Superior temporal gyrus (tissue), 1 donor: ENCODE measurements around the gene PPP1R1A.

ENCODE experiments used
- DNase-seq: peaks from one replicate; pipeline ENCODE4 v3.0.0-alpha.2; 2016; ENCODE audit errors: extremely low spot score

Gene PPP1R1A

DNA sequence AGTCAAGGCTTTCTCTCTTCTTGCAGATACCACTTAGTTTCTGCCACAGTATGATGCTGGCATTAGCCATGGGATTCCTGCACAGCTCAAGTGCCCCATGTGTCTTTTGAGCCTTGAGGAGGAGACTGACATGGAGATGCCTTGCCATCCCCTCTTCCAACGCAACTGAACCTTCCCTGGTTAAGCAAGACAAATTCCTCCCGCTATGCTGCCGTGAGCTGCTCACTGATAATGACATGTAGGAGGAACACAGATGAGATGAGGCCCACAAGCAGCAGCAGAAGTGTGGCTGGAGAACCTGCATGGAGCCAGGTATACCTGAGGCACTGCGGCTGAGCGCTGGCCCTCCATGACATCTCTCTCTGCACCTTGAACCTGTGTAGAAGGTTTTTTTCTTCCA lies 15.4 kb upstream of the PPP1R1A start:
- no peak for DNase-seq

DNA sequence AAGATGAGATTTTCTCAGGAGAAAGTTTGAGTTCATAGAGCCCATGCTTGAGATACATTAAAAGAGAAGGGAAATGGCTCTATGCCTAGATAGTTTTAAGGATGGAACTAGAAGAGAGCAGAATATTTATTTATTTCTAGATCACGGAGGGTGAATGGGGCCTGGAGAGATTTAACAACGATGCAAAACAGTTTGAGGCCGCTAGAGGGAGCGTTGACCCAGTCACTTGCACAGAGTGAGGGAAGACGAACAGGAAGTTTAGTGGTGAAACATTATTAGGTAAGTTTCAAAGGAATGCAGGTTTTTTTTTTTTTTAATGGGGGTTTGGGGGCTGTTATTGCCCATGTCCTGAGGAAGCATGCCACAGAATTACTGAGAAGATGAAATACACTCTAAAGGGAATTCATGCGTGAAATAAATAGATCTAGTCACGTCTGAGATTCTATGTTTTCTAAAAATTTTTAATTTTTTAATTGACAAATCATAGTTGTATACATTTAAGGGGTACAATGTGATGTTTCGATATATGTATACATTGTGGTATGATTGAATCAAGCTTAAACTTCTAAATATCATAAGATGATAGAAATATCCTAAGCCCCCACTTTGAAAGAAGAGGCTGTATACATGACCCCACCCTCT lies 14.8 kb upstream of the PPP1R1A start:
- DNase-seq, result peak; percentile 86

DNA sequence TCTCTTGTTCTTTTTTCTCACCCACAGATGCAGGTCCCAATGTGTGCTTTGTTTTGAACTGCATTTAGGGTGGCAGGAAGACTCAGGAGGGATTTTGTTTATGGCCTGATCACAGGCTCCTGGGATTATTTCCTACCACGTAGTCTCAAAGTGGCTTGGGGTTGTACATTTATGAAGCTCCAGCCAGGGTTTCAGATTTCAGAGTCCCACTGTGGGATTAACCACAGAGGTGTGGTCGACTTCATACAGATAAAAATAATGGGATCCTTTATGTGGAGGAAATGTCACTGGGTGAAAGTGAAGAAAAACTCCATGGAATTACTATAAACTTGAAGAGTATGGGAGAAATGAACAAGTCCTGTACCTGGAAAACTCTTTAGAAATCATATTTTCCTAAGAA lies 14.2 kb upstream of the PPP1R1A start:
- DNase-seq, result no peak

DNA sequence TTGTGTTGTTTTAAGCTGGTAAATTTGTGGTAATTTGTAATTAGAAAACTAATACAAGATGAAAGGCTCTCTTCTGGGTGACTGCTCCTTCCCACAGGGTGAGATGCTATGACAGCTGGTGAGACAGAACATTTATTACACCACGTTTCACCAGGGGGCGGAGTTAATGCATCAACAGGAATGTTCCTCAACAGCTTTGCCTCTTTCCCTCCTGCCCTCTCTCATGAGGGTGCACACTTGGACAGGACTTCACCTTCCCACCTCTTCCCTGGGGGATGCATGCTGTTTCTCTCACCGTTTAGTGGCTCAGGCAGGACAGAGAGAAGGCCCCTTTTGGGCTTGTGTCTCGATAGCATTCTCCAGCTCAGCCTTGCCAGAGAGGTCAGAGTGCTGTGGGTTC lies 13.4 kb upstream of the PPP1R1A start:
- DNase-seq, result no peak

DNA sequence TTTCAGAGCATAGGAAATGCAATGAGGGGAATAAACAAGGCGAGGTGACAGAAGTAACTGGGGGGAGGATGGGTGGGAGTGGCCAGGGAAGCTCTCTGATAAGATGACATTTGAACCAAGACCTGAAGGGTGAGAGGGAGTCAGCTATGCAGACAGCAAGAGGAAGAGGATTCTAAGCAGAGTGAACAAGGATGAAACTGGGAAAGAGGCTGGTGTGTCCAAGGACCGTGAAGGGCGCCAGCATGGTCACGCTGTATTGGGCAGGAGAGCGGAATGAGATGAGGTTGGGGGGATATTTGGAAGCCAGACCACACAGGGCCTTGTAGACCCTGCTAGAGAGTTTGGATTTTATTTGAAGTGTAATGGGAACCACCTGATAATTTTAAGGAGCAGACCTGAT lies 10.5 kb upstream of the PPP1R1A start:
- no peak for DNase-seq

DNA sequence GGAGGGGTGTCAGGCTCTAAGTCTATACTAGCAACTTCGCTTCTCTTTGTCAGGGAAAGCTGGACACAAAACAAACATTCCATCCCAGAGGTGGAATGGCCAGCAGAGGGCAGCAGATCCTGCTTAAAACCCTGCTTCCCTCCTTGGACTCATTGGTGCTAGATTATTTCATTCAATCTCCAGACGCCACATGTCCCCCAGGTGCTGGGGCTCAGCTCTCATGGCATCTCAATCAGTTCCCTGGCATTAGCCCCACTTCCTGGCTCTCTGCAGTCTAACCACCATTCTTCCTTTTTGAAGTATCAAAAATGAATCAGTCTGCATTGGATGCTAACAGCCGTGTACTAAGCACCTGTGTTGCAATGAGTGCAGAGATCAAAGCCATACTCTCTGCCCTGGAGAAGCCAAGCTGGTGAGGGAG lies 8.1 kb upstream of the PPP1R1A start:
- DNase-seq, result peak; percentile 87

DNA sequence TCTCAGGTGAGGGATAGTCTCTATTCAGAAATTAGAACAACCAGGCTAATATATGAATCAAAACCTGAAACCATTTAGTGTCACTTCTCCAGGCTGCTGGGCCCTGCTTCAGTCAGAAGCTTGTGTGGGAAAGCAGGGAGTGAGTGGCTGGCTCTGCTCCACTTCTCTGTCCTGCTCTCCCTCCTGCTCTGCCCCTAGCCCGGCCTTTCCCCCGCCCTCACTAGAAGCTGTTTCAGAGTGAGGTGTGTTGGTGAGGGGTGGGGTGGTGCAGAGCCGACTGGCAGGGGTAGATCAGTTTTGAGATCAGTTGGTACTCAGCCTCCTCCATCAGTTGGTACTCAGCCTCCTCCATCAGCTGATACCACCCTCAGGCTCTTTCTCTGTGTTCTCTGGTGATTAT lies 7.0 kb upstream of the PPP1R1A start:
- no peak for DNase-seq

DNA sequence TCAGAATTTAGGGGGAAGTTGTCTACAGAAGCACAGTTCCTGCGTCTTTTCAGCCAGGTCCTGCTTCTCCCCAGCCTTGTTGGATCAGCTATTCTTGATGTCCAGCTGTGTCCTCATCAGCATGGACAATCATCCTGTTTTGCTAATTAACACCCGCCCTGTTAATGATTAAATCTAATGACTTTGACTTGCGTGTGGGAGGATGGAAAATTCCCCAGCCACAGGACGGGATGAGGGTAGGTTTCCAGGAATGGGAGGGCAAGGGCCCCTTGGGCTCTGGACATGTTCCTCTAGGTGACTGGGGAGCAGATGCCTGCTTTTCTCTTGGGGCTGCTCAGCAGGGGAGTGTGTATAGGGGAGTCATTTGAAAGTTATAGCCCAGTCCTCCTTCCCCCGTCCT lies 5.3 kb upstream of the PPP1R1A start:
- DNase-seq, result no peak

DNA sequence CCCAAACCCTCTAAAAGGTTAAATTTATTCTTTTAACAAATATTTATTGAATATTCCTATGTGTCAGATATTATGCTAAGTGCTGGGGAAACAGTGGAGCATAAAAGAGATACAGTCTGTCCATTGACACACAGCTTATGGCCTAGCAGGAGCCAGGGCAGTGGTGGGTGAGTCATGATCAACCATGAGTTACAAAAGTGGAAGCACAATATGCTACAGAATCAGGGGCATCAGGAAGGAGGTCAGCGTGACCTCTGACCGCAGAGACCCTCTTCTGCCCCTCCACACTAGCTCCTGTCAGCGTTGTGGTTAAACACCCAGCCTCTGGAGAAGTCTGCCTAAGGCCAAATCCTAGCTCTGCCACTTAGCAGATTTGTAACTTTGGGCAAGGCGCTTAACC lies 4.7 kb upstream of the PPP1R1A start:
- DNase-seq, result no peak

DNA sequence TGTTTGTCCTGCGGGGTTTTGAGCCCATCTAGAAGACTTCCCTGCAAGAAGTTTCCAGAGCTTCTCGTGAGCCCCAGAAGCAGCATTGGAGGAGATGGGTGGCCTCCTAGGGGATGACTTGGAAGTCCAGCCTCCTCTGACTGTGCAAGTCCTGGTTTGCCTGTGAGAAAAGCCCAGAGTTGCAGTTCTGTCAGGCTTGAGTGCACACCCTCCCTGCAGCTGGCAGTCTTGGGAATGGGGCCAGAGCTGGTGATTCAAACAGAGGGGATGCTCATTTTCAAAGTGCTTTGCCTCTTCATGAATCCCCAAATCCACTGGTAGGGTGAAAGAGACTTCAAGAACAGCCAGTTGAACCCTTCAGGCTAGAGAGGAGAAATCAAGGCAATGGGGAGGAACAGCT lies 3.9 kb upstream of the PPP1R1A start:
- DNase-seq, result no peak

DNA sequence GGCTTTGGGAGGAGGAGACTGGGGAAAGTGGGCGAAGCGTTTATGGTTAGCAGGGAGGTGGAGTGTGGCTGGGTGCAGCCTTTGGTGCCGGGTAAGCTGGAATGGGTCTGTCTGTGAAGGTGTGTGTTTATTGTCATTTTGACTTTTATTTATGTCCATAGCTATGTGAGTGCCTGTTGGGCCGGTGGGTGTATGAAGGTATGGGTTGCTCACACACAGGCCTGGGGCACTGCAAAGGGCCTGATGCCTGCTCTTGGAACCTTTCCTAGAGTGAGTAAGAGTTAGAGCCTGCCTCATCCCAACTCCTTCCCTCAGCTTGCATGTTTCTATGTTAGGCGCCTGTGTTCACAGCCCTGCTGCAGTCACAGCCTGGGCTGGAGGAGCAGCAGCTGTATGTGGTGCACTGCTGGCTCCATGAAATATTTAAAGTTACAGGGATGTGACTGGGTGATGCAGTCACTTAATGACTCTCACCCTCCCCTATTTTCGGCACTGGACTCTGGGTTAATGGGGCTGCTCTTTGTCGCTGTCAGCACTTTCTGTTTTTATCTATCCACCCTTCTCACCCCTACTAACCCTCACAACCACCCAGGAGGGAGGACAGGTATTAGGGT lies 2.6 kb upstream of the PPP1R1A start:
- peak; percentile 38 for DNase-seq

DNA sequence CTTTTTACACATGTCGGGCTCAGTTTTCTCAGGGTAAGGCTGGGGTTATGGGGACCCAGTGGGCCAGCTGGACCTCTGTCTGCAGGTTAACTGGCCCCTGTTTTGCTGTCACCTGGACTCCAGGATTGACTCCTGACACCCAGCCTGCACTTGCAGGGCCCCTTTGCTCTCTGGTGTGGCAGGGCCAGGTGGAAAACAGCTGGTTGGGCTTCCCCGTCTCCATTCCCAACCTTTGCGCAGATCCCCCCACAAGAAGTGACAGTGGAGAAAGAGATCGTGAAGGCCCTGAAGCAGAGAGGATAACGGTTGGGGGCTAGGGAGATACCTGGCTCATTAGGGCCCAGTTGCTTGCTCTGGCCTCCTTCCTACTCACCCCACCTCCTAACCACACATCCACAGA lies 1.5 kb upstream of the PPP1R1A start:
- no peak for DNase-seq

DNA sequence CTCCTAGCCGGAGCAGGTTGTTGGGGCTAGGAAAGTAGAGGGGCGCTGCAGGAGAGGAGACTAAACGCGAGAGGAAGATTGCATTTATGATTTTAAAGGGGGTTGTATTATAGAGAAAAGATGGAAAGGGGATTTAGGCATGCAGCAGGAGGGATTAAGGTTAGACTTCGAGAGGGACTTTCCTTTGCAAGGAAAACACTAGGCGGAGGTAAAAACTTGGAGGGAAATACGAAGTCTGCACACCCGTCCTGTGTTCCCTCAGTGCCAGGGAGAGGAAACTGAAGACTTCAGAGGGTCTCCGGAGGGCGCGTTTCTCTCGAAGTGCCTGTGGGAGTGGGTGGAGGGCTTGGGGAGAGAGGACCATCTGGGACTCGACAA lies 420 bp upstream of the PPP1R1A start:
- DNase-seq, result no peak

DNA sequence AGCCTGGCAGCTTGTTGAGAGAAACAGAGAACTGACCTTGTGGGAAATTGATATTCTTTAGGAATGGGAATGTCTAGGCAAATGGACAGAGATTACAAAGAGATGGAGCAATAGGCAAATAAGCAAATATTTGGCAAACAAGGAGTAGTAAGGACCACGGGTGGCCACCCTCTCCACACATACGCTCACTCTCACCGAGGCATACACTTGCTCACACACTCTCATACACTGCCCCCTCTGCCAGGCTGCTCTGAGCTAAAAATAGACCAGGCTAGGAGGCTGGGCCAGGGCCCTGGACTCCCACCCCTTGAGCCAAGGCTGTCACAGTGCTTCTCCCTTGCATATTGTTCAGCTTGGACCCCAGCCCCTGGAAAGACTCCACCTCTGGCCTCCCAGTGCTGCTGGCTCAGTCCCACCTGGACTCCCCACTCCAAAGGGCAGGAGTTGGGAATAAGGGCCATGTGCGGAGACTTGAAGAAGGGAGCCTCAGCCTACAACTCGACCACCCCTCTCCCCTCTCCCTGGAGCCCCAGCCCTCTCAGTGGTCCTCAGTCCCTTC lies 1.1 kb downstream of the PPP1R1A start:
- no peak for DNase-seq

DNA sequence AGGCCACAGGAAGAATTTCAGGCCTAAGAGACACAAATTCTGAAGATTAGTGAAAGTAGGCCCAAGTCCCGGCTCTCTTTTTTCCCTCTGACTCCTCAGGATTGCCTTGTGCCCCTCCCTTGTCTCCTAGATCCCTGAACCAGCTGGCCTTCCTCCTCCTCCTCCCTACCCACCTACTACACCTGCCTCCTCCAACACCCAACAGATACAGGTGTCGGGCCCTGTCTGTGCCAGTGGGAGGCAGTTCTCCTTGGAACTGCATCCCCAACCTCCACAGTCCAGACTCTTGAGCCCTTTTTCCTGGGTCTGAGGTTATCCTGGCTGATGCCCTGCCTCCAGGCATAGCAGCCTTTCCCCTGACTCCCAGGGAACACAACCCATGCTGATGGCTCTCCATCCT lies 1.8 kb downstream of the PPP1R1A start:
- no peak for DNase-seq

DNA sequence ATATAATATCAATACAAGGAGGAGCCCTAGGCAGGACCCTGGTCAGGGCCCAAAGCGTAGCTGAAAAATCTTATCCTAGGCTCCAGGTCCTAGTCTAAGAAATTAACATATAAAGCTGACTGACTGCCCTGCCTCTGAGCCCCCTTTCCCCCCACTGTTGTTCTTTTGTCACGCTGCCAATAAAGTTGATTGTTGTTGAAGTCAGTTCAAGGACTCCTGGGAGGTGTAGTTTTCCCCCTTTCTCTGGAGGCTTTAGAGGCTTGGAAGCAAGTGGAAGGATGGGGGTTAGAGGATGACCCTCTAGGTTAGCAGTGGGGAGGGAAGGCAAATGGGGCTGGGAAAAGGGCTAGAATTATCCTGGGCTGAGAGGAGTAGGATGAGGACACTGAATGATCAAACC lies 3.2 kb downstream of the PPP1R1A start:
- DNase-seq, result no peak

DNA sequence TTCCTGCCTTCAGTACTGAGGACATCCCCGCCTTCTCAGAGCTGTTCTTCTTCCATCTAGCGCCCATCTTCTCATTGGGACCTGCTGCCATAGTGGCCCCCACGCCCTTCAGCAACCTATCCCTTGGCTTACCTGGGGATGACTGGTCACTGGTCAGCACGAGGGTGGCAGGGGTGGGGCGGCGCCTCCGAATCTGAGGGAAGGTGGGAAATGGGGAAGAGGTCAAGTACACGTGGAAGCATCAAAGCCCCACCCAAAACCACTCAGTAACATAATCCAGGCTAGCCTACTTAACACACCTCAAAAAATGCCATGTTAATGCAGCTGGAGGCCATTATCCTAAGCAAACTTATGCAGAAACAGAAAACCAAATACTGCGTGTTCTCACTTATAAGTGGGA lies 4.3 kb downstream of the PPP1R1A start:
- DNase-seq, result no peak

DNA sequence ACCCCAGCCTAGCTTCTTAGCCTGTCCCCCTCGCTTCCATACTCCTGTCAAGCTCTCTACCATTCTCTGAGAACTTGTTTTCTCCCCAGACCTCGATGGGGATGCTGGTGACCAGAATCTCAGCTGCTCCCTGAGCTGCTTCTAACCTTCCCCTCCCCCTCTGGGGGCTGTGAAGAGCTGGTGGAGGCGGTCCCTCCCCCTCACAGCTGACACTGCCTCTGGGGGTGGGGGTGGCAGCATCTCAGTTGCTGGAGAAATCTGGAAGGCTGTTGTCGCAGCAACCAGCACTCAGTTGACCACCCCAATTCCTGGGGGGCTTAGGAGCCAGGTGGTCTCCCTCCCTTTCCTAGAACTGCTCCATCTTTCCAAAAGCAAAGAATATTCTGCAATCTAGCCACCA lies 4.7 kb downstream of the PPP1R1A start:
- no peak for DNase-seq

DNA sequence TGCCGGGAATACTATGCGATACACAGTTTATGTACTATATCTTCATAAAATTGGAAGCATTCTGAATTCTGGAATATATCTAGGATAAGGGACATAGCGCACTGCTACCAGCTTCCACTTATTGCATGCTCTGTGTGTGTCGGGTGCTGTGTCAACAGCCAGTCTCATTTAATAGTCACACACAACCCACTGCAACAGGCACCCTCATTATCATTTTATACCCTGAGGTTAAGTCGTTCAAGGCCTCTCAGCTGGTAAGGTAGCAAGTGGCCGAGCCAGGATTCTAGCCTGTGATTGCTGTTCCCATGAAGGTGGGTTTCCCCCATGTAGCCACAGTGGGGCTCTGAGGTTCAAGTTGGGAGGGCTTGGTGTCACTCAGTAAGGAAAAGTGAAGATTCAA lies 7.0 kb downstream of the PPP1R1A start:
- no peak for DNase-seq

DNA sequence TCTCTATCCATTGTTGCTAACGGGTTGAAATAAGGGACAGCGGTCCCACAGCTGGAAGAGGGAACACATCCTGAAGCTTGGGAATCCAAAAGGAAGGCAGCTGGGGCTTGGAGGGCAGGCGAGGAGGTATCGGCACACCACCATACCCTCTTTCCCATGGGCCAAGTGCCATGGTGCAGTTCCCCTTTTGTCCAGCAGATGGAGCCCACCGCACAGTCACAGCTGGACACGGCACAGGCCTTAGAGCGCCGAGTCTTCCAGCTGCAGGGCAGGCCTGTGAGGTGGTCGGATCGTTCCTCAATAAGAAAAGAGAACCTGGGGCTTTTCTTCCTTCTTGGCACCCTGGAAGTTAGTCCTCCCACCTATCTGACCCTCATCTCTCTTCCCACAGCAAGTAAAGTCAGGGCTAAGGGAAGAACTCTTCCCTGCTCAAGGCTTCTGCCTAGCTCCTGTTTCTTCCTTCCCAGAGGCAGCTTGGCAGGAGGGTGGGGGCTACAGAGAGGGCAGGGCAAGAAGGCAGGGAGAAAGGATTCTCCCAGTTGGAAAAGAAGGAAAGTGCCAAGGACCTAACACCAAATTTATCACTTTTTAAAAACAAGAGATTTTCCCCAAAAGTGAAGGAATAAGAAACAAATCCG lies 8.6 kb downstream of the PPP1R1A start:
- peak; percentile 90 for DNase-seq

DNA sequence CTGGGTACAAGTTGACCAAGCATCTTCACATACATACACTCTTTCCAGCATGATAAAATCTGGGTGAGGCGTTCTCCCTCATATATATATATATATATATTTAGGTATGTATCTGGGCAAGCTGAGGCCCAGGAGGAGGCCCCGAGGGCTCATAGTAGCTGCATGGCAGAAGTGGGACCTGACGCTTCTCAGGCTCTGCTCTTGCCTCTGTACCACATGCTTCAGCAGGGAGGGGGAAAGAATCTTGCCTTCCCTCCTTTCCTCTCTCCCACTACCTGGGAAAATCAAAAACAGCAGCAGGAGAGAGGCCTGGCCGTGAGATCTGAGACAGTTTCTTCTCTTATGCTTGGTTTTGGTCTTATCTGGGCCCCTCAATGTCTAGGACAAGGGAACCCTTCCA lies 9.2 kb downstream of the PPP1R1A start:
- DNase-seq, result no peak

DNA sequence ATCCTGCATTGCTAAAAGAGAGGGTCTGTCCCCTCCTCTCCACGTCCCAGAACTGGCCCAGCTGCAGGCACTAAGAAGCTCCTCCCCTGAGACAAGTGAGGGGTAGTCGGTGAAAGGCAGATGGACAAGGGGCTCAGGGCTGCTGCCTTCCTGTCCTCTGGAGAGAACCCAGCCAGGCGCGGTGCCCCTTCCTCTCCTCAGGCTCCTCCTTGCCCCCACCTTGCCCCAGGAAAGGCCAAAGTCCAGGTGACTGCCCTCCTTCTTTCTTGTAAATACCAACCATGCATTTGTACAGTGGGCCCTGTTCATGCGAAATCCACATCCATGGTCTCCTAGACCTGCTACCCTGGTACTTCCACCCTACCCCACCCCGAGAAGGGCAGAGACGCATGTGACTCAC lies 9.7 kb downstream of the PPP1R1A start:
- DNase-seq, result no peak

DNA sequence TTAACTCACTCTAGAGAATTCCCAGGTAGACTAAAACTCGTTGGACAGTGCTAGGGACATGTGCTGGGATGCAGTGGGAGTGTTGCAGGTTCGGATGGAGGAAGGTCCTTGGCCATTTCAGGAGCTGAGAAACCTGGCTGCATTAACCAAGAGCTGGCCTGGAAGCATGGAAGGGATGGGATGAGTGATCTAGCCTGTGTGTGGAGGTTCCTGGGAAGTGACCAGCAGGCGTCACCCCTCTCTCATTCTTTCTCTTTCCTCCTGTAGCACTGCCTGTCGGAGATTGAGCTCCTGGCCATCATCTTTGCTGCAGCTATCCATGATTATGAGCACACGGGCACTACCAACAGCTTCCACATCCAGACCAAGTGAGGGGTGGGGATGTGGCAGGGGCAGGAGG lies 15.6 kb downstream of the PPP1R1A start:
- DNase-seq, result no peak
